NCI-H1694 (cell line): Measurements from ENCODE around the gene ARID2.

Source experiments
- DNase-seq: peaks from one replicate; lab custom pipeline; 2025; lab: John Stamatoyannopoulos, UW

The ARID2 gene

GRCh38 chr12:45729233-45730083 lies at the start of gene ARID2:
Gene ARID2, plus strand, starts transcription at chr12:45729706. Its CDS starts 131 bp downstream, at chr12:45729837.
- DNase-seq: no peak

DNA sequence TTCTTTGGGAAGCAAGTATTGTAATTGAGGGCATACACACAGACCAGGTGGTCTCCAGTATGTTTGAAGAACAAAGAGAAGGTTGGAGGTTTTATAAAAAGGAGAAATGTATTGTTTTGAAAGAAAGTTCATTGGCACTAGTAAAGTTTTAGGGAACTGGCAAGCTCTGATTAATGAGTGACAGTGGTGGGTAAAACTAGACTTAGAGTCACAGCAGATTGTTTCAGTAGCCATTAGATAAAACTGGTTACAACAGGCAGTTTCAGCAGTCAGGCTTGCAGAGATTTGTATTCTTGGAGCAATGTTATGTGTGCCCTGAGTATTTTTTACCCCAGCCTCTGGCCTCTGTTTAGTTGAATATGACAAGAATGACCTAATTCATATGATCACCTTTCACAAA lies 49.1 kb upstream of the ARID2 start:
- no peak for DNase-seq

- no peak for DNase-seq
Observed at GRCh38 chr12:45681465-45681864, 48.0 kb upstream of the ARID2 start.

DNA sequence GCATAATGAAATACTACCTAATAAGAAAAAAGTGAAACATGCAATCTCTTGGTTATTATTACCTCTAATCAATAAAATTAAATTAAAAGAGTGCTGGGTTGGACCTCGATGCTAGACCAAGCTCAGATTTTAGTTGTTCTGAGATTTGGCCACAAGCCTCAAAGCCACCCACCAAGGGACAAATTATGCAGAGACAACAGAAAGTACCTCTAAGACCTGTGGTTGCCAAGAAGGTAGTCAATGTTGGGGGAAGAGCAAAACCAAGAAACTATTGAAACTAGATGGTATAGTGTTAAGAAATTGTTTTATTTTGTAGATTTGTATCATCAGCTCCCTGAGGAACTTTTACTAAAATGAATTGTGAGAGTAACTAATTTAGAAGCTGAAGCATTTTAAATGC lies 43.8 kb upstream of the ARID2 start:
- DNase-seq: no peak

DNA sequence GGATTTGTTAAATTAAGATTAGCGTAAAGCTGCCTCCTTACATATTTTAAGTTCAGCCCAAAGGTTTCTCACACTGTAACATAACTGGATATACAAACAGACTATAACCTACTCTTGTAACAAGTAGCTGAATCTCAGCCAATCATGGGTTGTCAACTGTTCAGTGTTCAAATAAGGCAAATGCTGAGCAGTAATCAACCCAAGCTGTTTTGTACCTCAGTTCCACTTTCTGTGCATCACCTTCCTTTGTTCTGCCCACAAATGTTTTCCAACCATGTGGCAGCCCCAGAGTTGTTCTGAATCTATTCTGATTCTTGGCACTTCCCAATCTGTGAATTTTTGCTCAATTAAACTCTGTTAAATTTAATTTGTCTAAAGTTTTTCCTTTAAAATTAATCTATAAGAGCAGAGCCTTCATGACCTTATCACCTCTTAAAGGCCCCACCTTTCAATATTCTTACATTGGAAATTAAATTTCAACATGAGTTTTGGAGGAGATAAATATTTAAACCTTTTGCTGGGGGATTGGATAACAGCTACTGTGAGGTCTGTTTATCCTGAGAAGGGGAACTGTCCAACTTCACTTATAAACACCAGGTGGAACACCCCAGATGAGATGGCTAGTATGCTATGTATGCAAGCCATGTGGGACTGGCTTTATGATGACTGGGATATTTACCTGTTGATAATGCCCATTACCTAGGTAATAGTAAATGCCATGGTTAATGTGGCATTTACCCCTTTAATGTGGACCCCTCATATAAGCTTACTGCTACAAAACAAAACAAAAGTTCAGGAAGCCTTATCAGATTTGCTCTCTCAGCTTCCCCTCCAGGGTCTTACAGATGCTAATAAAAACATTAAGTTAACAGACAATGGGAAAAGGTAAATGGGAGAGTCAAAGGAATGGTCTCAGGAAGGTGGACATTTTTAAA lies 42.2 kb upstream of the ARID2 start:
- DNase-seq: no peak

DNA sequence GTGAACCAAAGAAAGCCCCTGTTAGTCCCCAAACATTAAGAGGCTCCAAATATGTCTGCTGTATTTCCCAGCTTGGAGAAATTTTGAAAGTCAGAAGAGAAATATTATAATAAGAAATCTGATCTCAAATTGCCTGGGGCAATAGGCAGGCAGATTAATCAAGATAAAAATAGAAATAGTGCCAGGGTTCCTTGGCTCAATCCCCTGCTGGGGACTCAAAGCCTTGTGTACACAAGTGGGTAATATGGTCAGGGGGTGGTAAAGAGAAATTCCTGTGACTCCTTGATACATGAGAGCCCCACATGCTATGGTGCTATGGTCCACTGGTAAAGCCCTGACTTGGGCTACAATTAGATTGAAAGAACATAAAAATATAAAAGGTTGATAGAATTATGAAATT lies 41.3 kb upstream of the ARID2 start:
- DNase-seq: no peak

- no peak for DNase-seq
Observed at GRCh38 chr12:45695035-45695434, 34.5 kb upstream of the ARID2 start.

- no peak for DNase-seq
Observed at GRCh38 chr12:45695606-45696005, 33.9 kb upstream of the ARID2 start.

DNA sequence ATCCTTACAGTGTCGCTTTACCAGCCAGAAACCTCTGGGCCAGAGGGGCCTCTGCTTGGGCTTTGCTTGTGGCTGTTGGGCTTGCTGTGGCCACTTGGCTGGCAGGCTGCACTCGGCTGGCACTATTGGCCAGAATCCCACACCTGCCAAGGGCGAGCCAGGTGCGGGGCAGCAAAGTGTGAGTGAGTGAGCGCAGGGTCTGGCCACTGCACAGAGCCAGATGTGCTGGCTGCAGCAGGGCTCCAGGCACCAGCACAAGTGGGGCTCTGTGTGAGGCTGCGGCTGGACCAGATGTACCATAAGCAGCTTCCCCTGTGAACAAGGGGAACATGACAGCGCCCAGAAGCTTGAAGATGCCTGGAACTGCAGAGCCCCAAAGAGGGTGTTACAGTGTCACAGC lies 33.5 kb upstream of the ARID2 start:
- DNase-seq: no peak

DNA sequence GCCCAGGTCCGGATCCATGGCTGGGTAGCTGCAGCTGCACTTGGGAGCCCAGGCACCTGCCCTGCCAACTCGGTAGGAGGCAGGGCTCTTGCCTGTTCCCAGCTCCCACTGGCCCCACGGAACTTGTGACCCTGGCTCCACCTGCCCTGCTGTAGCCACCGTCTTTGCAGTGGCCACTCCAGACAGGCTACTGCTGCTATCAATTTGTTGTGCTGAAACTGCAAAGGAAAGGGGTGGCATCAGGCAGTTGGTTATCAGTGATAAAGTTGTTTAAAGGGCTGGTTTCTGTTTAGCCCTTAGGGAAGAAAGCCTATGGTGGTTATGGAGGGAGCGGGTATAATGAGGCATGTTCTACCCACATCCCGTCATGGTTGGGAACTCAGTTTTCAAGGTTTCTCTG lies 32.1 kb upstream of the ARID2 start:
- DNase-seq: no peak

GRCh38 chr12:45701296-45701695 lies 28.2 kb upstream of the ARID2 start:
- DNase-seq: no peak

DNA sequence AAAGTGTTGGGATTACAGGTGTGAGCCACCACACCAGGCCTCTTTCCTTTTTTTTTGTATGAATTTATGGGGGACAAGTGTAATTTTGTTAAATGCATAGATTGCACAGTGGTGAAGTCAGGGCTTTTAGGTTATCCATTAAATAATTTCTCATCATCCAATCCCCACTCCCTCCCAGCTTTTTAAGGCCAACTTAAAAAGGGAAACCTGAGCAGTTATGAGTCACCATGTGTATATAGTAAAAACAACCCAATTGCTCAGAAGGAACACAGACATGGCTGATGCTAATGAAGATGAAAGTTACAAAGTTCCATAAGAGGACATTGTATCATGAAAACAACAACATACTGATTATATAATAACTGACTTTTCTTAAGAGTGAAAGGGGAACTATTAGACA lies 25.6 kb upstream of the ARID2 start:
- DNase-seq: no peak

DNA sequence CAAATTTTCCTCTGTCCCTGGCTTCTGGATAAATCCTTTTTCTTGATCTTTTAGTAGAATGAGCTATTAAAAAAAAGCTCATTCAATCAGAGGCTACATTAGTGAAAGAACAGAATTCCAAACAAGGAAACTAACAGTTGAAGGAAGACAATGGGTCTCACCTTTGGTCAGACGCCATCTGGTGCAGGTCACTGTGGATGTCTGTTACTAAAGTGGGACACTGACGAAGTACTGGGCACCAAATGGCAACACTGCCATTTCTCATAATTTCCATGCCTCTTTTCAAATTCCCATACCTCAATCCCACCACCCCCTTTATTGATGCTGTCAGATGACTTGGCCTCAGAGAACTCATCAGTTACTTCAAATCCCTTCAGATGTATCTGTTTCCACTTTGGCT lies 24.5 kb upstream of the ARID2 start:
- no peak for DNase-seq

- DNase-seq: no peak
Observed at GRCh38 chr12:45705404-45705803, 24.1 kb upstream of the ARID2 start.

DNA sequence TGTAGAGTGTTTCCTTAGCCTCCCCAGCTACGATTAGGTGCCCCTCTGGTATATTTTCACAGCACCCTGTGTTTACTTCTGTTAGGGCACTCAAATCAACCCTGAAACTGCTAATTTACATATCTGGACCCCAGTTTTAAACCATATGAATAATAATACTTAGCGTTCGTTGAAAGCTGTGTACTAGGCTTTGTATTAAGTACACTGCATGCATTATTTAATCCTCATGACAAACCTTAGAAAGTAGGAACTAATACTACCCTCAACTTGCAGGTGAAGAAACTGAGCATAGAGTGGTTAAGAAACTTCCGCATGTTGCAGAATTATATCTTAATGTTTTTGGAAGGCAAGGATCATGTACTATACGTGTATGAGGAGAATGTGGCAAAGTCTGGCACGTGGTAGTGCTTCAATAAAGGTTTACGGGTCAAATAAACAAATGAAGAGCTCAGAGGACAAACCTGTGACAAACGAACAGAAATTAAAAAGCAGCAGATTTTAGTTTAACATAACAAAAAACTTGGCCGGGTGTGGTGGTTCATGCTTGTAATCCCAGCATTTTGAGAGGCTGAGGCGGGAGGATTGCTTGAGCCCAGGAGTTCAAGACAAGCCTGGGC lies 22.2 kb upstream of the ARID2 start:
- no peak for DNase-seq

GRCh38 chr12:45708363-45708762 lies 21.1 kb upstream of the ARID2 start:
- DNase-seq: no peak

DNA sequence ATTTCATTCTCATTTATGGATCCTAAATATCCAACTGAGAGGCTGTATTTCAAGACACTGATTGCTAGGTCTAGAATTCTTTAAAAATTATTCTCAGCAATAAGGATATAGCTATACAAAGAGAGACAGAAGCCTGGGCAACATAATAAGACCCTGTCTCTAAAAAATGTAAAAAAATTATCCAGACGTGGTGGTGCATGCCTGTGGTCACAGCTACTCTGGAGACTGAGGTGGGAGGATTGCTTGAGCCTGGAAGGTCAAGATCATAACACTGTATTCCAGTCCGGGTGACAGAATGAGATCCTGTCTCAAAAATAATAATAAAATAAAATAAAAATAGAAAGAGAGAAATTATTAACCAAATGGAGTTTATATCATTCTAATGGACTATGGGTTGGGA lies 20.6 kb upstream of the ARID2 start:
- DNase-seq: no peak

GRCh38 chr12:45712319-45712718 lies 17.2 kb upstream of the ARID2 start:
- DNase-seq: no peak

DNA sequence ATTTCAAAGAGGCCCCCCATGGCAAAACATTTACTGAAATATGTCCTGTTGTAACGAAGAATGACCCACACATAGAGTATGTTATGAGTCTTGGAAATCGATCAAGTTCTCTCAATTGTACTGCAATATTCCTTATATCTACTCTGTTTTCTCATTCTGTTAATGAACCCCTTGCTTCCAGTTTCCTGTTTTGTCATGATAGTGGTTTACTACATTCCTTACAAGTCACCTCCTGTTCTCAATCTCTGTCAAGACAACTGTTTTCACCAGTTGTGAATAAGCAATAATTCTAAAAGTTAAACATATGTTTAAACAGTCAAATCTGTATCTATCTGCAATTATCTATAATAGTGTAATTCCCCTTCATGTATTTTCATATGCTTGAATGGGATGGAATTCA lies 16.4 kb upstream of the ARID2 start:
- DNase-seq: no peak

- DNase-seq: no peak
Observed at GRCh38 chr12:45718306-45718705, 11.2 kb upstream of the ARID2 start.

- DNase-seq: no peak
Observed at GRCh38 chr12:45720069-45720468, 9.4 kb upstream of the ARID2 start.

GRCh38 chr12:45721369-45721768 lies 8.1 kb upstream of the ARID2 start:
- no peak for DNase-seq

DNA sequence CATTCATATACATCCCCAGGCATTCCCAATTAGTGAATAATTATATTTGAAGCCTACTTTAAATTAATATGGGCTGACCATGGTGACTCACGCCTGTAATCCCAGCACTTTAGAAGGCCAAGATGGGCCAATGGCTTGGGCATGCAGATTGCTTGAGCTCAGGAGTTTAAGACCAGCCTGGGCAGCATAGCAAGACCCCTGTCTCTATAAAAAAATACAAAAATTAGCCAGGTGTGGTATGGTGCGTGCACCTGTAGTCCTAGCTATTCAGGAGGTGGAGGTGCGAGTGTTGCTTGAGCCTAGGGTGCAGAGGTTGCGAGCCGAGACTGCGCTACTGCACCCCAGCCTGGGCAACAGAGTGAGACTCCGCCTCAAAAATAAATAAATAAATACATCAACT lies 7.6 kb upstream of the ARID2 start:
- DNase-seq: no peak
